BE2C (cell line): ENCODE measurements around the gene MAP4.

Source experiments
- DNase-seq: peaks from one replicate; pipeline ENCODE4 v3.0.0-alpha.2; 2020
- H3K27me3 ChIP-seq: fragments of 250-450 bp; sonication (Bioruptor Pico); 2 replicates; pipeline ENCODE4 v1.5.1; 2020; ENCODE audit warnings: mild to moderate bottlenecking
- H3K36me3 ChIP-seq: fragments of 250-450 bp; sonication (Bioruptor Pico); 2 replicates; pipeline ENCODE4 v1.5.1; 2020; ENCODE audit warnings: mild to moderate bottlenecking
- H3K4me1 ChIP-seq: fragments of 250-450 bp; sonication (Bioruptor Pico); 2 replicates; pipeline ENCODE4 v1.5.1; 2020
- H3K4me3 ChIP-seq: 2 replicates; pipeline ENCODE4 v1.5.1; 2011; ENCODE audit warnings: low read depth, low read length
- H3K9me3 ChIP-seq: fragments of 250-450 bp; sonication (Bioruptor Pico); 2 replicates; pipeline ENCODE4 v1.5.1; 2020
- TF ChIP-seq, protein P1 (sequence below): IDR thresholded peaks from 2 replicates; pipeline ENCODE4 v1.5.1; 2012; ENCODE audit warnings: mild to moderate bottlenecking, low read depth, low read length

The MAP4 gene

DNA sequence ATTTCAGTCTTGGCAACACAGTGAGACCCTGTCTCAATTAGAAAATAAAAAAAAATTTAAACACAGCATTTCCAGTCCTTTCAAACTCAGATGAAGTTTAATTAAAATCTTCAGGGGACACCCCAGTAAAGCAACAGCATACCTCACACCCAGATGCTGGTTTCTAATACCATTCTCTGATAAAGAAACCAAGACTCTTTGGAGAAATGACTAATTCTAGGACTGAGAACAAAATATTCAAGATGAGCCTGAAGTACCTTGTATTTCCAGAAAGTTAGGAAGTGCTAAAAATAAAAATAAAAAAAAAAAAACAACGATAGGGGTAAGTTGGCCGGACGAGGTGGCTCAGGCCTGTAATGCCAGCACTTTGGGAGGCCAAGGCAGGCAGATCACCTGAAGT, 14.0 kb upstream of the MAP4 start:
- H3K4me1 ChIP-seq = no peaks in the 10 kb centered on the region
- no peak for DNase-seq
- H3K27me3 ChIP-seq = no peaks in the 10 kb centered on the region
- no peaks in the 10 kb centered on the region for H3K36me3 ChIP-seq
- TF ChIP-seq, protein P1, sequence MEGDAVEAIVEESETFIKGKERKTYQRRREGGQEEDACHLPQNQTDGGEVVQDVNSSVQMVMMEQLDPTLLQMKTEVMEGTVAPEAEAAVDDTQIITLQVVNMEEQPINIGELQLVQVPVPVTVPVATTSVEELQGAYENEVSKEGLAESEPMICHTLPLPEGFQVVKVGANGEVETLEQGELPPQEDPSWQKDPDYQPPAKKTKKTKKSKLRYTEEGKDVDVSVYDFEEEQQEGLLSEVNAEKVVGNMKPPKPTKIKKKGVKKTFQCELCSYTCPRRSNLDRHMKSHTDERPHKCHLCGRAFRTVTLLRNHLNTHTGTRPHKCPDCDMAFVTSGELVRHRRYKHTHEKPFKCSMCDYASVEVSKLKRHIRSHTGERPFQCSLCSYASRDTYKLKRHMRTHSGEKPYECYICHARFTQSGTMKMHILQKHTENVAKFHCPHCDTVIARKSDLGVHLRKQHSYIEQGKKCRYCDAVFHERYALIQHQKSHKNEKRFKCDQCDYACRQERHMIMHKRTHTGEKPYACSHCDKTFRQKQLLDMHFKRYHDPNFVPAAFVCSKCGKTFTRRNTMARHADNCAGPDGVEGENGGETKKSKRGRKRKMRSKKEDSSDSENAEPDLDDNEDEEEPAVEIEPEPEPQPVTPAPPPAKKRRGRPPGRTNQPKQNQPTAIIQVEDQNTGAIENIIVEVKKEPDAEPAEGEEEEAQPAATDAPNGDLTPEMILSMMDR = no peak
- H3K4me3 ChIP-seq = no peak overlapping the region
- no peaks in the 10 kb centered on the region for H3K9me3 ChIP-seq

DNA sequence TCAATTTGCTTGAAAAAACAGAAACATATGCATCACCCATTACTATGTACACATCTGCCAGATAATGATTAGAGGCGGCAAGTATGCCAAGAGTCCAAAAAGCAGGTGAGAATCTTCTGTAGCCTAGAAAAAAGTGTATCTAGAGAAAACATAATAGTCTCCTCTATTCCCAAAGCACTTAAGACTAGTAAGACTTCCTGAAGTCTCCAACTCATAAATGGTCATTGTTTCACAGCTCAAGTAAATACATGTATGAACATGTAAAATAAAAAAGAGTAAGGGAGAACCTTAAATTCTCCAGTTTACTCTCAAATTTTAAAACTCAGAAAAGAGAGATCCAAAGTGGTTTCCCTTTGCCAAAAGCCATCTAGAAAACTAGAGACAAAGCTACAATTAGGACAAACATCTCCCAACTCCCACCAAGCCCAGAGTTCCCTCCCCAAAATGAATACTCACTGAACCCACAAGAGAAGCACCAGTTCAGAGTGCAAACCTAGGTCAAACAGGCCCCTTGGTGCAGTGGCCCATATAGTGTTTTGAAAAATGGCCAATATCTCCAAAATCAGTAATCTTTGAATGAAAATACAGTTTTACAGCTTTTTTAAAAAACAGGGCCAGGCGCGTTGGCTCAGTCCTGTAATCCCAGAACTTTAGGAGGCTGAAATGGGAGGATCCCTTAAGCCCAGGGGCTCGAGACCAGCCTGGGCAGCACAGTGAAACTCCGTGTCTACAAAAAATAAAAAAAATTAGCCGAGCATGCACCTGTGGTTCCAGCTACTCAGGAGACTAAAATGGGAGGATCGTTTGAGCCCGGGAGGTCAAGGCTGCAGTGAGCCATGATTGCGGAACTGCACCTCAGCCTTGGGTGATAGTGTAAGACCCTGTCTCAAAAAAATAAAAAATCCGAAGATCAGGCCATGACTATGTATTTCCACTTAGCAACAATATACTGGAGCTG, 11.0 kb upstream of the MAP4 start:
- H3K4me1 ChIP-seq = no peaks in the 10 kb centered on the region
- H3K4me3 ChIP-seq = no peak overlapping the region
- no peaks in the 10 kb centered on the region for H3K9me3 ChIP-seq
- DNase-seq = no peak
- H3K27me3 ChIP-seq = no peaks in the 10 kb centered on the region
- H3K36me3 ChIP-seq = no peaks in the 10 kb centered on the region
- TF ChIP-seq, protein P1 = no peak

DNA sequence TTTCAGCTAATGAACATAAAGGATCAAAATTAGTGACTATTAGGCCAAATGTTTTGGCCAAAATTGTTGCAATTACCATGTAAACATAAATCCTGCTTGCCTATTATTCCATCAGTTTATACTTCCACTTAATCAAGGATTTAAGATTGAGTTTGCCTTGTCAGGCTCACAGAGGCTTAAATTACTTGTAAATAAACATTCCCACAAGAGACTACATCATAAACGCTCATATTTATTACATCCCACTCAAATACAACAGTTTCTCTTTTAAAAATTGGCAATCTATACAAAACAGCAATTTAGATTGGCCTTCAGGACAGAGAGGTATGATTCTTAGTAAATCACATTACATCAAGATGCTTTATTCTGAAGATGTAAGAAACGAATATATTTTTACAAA, 9.9 kb upstream of the MAP4 start:
- TF ChIP-seq, protein P1 = no peak
- H3K27me3 ChIP-seq = no peaks in the 10 kb centered on the region
- no peak overlapping the region for H3K4me3 ChIP-seq
- no peaks in the 10 kb centered on the region for H3K9me3 ChIP-seq
- H3K4me1 ChIP-seq = no peaks in the 10 kb centered on the region
- DNase-seq = no peak
- H3K36me3 ChIP-seq = no peaks in the 10 kb centered on the region

DNA sequence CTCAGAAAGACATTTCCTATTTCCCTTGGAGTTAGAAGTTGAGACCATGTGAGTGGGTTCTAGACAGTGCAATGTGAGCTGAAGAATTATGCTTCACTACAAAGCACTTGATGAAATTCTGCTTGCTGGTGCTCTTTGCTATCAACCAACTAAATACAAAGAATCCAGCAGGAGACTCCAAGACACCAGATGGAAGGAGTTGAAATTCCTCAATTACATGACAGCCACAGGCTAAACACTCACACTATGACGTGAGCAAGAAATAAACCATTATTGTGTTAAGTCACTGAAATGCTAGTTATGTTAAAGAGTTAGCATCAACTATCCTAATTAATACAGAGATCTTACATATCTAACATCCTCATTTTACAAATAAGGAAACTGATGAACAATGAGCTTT, 8.2 kb upstream of the MAP4 start:
- Histone ChIP-seq H3K4me1 (no peaks in the 10 kb centered on the region), H3K9me3 (no peaks in the 10 kb centered on the region), H3K36me3 (no peaks in the 10 kb centered on the region), H3K4me3 (no peak overlapping the region), H3K27me3 (no peaks in the 10 kb centered on the region)
- DNase-seq = no peak
- TF ChIP-seq, protein P1 = no peak

DNA sequence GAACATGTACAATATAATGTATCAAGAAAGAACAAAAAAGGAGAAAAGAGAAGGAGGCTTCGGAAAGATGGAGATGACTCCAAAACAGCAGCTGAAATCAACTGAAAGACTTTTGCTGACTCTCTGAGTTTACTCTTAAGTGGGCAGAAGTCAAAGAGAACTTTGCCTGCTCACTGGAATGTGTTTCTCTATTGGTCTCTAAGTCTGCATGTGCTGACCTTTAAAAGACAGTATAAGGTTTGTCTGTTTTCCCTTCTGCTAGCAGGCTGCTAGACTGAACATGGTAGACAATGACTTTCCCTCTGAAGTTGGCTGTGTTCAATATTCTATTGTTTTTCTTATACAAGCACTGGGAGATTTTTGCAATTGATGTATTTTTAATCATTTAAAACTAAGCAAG, 7.2 kb upstream of the MAP4 start:
- DNase-seq = no peak
- TF ChIP-seq, protein P1 = no peak

DNA sequence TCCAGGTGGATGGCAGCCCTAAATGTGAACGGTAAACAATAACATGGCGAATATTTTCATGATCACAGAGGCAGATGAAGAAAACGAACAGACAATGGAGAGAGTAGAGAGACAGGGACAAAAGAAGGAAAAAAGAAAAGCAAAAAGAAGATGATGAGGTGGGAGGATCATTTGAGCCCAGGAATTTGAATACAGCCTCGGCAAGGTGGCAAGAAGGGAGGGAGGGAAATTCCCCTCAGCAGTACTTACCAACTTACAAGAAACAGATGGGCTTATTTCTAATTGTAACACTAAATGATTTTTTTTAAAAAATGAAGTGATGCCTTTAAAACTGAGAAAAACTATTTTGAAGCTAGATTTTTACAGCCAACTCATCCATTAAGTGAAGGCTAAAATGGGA, 6.0 kb upstream of the MAP4 start:
- TF ChIP-seq, protein P1 = no peak
- Histone ChIP-seq H3K4me3 (no peak overlapping the region), H3K27me3 (no peaks in the 10 kb centered on the region), H3K4me1 (no peaks in the 10 kb centered on the region), H3K36me3 (no peaks in the 10 kb centered on the region), H3K9me3 (no peaks in the 10 kb centered on the region)
- DNase-seq = no peak

More for the DNA sequence above, 7.2 kb upstream of the MAP4 start:
- no peak overlapping the region for H3K4me3 ChIP-seq
- H3K4me1 ChIP-seq = no peaks in the 10 kb centered on the region
- no peaks in the 10 kb centered on the region for H3K36me3 ChIP-seq
- H3K27me3 ChIP-seq = no peaks in the 10 kb centered on the region
- H3K9me3 ChIP-seq = no peaks in the 10 kb centered on the region
